Measurements from ENCODE around the gene CRACR2A.

DNA sequence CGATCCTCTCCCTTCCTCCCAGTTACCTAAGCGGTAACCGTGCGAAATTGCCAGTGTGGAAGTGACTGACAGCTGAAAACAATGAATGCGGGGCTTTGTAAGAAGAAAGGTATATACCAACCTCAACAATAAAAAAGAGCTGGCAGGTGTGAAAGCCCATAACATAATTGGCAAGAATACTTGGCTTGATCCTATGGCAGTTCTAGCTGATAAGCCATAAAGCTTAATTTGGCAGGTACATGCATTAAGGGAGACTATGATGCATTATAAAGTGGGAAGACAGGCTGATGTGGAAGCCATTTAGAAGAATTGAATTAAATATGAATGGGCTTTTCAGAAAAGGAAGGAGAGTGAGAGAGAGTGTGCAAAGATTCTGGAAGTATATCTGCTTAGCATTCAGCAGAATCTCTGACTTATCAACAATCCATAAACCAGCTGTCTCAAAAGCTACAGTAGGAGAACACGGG is 71.3 kb downstream of the CRACR2A start:
- TF ChIP-seq, protein P1, sequence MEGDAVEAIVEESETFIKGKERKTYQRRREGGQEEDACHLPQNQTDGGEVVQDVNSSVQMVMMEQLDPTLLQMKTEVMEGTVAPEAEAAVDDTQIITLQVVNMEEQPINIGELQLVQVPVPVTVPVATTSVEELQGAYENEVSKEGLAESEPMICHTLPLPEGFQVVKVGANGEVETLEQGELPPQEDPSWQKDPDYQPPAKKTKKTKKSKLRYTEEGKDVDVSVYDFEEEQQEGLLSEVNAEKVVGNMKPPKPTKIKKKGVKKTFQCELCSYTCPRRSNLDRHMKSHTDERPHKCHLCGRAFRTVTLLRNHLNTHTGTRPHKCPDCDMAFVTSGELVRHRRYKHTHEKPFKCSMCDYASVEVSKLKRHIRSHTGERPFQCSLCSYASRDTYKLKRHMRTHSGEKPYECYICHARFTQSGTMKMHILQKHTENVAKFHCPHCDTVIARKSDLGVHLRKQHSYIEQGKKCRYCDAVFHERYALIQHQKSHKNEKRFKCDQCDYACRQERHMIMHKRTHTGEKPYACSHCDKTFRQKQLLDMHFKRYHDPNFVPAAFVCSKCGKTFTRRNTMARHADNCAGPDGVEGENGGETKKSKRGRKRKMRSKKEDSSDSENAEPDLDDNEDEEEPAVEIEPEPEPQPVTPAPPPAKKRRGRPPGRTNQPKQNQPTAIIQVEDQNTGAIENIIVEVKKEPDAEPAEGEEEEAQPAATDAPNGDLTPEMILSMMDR (IDR thresholded peaks at IDR 0.05): no peak
- TF ChIP-seq POLR2A (IDR thresholded peaks at IDR 0.05) (no peak), POLR2AphosphoS5 (IDR thresholded peaks at IDR 0.05) (no peak)
